GM18502 (cell line): Measurements from ENCODE around the gene ABCF2.

ENCODE experiments used
- ATAC-seq: cut with Tn5 transposase; IDR thresholded peaks from one replicate; pipeline ENCODE4 v1.9.1; 2021; ENCODE audit warnings: mild to moderate bottlenecking; ENCODE audit not compliant: unreplicated experiment, poor library complexity

ABCF2 gene

GRCh38 chr7:151176401-151176800 is 50.6 kb downstream of the ABCF2 start:
- no peak for ATAC-seq

GRCh38 chr7:151175793-151176311 is 51.2 kb downstream of the ABCF2 start:
- ATAC-seq = no peak

DNA sequence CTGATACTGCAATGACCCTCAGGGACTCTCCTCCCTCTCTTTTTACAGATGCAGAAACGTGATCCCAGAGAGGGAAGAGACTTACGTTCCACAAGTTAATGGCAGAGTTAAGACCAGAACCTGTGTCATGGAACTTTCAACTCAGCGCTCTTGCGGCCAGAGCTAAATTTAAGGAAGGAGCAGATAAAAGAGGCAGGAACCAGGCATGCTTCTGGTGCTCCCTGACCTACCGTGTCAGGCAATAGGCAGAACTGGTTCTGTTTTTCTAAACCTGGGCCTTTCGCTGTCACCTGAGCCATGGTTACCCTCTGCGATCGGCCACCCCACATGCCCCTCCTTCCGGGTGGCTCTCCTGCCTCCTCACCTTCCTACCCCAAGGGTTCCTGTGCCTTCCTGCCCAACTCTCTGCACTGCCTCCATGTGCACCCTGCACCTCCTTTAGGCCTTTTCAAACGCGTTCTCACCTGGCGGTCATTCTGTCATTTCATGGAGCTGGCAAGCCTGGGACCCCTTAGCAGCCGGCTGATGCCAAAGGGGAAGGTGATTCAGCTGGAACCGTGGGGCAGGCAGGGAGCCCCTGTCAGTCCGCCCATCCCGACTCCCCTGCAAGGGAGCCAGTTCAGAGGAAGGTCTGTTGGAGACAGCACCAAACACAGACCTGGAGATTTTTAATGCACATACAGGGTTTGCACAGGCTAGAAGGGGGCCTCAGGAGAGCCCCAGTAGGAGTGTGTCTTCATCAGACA is 51.8 kb downstream of the ABCF2 start:
- no peak for ATAC-seq

DNA sequence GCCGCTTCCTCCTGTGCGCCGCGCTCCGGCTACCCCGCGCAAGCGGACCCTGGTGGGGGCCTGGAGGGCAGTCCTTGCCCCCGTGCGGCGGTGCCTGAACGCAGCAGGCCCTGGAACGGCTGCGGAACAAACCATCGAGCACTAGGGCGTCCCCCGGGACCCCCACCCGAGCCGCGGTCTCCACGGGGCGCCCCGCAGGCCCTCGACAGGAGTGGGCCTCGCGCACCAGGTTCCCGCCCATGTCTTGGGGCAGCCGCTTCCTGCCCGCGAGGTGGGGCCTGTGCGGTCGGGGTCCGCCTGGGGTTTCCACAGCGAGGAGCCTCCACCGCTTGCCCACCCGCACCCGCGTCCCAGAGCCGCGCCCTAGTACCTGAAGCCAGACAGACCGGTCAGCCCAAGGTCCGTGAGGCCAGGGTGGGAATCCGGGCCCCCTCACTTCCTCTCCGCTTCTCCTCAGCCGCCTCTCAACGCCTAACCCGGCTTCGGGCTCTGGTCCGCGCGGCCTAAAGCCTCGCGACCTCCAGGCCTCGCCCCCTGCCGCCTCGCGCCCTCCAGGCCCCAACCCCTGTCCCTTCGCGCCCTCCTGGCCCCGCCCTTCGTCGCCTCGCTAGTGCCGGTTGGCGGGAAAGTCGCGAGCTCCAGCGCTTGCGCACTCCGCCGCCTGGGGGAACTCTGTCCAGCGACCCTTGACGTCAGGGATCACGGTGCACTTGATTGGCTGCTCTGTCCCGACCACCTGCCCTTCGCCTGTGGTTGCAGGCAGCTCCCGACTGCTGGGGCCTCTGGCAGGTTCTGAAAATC is 52.6 kb downstream of the ABCF2 start:
- no peak for ATAC-seq

GRCh38 chr7:151173386-151174245 is 53.4 kb downstream of the ABCF2 start:
- ATAC-seq = no peak

GRCh38 chr7:151172273-151173141 is 54.5 kb downstream of the ABCF2 start:
- ATAC-seq = peak; percentile 72

- ATAC-seq = no peak
These were observed 58.2 kb downstream of the ABCF2 start for GRCh38 chr7:151168787-151169162.

- ATAC-seq = no peak
These were observed 58.8 kb downstream of the ABCF2 start for GRCh38 chr7:151168003-151168786.

DNA sequence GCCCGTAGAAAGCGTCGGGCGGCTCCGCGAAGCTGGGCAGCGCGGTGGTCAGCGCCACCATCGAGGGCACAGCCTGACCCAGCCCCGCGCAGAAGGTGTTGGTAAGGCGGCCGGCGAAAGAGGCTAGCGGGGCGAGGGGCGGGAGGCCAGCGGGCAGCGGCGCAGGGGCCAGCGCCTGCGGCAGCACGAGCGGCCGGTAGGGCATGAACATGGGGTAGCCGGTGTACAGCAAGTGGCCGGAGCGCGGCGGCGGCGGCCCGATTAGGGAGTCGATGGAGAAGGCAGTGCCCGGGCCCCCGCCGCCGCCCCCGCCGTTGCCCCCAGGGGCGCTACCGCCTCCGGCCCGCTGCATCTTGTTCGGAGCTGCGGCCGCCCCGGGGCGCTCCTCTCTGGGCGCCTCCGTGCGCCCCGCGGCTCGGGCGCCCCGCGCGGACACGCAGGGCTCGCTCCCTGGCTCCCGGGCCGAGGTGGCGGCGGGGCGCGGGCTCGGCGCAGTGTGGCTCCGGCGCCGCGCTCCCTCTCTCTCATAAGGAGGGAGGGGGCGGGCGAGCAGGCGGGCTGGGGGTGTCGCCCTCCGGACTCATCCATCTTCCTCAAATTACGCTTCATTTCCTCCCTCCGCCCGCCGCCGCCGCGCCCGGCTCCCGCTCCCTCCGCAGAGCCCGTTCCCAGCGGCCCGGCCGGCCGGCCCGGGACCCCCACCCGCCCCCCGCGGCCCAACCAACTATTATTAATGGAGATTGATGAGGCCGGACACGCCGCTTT is 59.6 kb downstream of the ABCF2 start, which contains the start of gene GBX1:
GBX1 (minus strand) TSS at position 498 of the 765 bp plus-strand sequence; CDS start at position 352, 146 bp downstream.
- ATAC-seq = no peak

DNA sequence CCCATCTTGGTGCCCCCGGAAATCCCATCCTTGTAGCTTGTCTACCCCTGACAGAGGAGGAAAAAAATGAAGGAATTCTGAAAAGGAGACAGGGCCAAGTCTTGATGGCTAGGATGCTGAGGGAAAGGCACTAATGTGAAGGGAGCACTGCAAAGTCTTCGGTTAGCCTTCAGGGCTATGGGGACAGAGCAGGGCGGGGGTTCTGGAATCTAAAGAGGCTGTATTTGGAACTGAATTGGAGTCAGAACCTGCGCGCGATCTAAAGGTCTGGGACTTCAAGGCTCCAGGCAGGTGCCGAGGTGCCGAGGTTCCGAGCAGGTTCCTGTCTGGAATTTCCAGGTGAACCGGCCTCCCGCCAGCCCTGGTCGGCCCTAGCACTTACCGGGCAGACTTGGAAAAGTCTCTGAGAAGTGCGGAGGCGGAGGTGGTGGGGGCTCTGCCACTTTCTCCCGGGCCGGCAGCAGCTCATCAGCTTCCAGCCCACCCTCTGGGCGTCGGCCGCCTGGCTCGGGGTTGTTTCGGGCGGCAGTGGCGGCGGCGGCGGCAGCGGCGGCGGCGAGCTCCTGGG is 60.3 kb downstream of the ABCF2 start:
- no peak for ATAC-seq
